ENCODE data around the gene SYMPK.

- TF ChIP-seq CTCF (IDR thresholded peaks at IDR 0.05 in 8 of 11, conservative IDR thresholded peaks at IDR 0.05 in 3 of 11) (peak; percentile 90 to 99 (median 97)), POLR2A (IDR thresholded peaks at IDR 0.05) (peak in 1 of 3 donors; percentile 11)
Measured at GRCh38 chr19:45770192-45771101, 92.5 kb downstream of the SYMPK start.

All from spleen (tissue), 7 donors.